ENCODE results near the gene MLN.

DNA sequence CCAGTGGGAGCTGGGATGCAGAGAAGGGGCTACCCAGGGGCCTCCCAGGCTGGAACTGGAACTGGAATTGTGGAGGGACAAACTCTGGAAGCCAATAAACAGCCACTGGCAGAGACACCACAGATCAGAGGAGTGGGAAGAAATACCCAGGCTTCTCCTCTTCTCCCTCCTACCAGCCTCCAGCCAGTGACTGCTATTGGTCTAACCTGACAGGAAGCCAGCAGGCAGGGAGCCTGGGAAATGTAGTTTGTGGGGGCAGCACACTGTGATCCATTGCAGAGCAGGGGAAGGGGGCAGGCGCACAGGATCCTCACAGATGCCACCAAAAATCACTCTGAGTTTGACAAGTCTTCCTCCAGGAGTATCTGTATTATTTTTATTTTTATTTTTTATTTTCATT, 12.1 kb upstream of the MLN start:
- TF ChIP-seq, protein P1, sequence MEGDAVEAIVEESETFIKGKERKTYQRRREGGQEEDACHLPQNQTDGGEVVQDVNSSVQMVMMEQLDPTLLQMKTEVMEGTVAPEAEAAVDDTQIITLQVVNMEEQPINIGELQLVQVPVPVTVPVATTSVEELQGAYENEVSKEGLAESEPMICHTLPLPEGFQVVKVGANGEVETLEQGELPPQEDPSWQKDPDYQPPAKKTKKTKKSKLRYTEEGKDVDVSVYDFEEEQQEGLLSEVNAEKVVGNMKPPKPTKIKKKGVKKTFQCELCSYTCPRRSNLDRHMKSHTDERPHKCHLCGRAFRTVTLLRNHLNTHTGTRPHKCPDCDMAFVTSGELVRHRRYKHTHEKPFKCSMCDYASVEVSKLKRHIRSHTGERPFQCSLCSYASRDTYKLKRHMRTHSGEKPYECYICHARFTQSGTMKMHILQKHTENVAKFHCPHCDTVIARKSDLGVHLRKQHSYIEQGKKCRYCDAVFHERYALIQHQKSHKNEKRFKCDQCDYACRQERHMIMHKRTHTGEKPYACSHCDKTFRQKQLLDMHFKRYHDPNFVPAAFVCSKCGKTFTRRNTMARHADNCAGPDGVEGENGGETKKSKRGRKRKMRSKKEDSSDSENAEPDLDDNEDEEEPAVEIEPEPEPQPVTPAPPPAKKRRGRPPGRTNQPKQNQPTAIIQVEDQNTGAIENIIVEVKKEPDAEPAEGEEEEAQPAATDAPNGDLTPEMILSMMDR (IDR thresholded peaks at IDR 0.05; ENCODE audit: low read depth, low read length, poor library complexity, severe bottlenecking) = no peak
- TF ChIP-seq EZH2phosphoT487 (IDR thresholded peaks at IDR 0.05; ENCODE audit: borderline replicate concordance, low read length) = no peak
